ENCODE results near the gene PAX3.
"Not testable (repeated sequence)": the region's sequence is repeated elsewhere in the genome, so short reads cannot be mapped to it uniquely, and the experiment has no call there.

PAX3 gene

DNA sequence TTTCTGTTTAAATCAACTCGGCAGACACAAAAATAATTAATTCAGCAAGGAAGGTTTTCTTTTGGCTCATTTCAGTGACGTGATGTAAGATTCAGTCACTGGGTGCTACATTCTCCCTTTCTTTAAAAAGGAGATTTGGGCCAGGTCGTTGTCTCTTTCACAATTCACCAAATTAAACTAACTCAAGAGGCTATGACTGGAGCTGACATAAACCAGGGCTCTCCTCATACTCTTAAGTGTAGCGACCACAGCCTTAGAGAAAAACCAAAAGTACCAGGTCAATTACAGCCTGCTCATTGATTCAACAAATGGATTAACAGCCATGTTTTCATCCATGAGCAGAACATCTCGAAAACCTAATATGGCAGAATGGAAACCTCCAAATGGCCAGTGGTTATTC, 85.7 kb downstream of the PAX3 start:
- DNase-seq (ENCODE audit: low spot score) = no peak

DNA sequence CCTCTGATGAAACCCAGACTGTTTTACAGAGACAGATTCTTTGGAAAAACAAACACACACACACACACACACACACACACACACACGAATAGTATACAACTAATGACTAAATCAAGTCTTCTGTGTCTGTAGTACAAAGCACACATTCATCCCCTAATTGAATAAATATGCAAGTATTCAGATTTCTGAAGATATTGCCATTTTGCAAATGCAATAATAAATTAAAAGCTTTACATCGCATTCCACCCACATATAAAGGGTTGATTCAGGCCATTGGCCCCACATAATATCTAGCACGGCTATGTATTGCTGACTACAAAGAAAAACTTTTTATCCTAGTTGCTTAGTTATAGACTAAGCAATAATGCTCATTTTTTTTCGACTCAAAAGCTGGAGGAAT, 86.2 kb downstream of the PAX3 start:
- no peak for DNase-seq (ENCODE audit: low spot score)

DNA sequence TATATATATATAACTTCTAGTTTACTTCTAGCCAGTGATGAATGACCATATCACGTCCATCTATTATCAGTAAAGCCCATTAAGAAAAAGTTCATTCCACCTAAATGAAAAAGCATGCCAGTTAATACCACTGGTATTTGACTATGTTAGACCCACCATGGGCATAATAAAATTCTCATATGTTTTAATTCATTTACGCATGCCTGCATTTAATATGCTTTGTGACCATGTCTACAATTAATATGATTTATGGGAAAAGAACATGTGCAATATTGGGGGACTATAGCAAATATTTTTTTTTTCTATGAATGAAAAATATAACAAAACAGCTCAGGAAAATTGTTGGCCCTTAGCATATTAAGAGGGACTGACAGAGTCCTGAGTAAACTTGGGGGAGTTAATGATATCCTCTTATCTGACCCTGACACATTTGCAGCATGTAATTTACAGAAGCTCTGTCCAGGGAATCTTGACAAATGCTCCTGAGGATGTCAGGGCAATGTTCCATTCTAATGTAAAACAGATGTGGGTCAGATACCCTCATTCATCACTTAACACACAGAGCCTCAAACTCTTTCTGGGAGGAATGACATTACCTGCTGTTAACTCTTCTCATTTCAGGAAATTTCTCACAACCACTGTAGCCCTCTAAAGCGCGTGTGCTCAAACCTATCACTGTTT, 90.6 kb downstream of the PAX3 start:
- no peak for DNase-seq (ENCODE audit: low spot score)

DNA sequence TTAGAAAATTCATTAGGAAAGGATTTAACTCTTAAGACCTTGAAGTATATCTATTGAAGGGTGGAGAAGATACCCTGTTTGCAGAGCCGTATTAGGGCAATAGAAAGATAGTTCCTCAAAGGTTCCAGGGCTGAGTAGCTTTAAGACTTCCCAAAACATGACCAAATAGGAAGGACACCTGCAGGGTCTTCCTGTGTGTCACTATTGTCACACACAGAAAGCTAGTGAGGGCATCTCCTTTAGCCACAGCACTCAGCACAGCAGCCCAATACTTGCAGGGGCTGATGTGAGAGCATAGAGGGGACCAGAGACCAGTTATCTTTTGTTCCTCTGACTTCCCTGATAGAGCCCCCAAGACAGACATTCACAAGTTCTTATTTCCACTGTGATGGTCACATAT, 93.7 kb downstream of the PAX3 start:
- no peak for DNase-seq (ENCODE audit: low spot score)

DNA sequence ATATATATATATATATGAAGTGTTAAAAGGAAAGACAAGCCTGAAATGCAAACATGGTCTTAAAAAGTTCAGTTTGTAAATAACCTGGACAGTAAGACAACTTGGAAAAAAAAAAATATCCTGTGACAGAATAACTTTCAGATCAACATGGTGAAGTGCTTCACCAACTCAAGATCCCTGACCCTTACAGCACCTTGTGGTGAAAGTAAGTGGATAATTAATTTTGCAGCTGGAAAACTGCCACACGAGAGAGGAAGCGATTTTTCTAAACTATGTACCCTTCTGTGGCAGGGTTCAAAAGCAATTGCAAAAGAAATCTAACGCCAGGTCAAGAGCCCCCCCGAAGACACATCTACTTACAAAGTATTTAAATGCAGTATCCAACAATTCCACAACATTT, 95.8 kb downstream of the PAX3 start:
- DNase-seq (ENCODE audit: low spot score) = peak; percentile 54

DNA sequence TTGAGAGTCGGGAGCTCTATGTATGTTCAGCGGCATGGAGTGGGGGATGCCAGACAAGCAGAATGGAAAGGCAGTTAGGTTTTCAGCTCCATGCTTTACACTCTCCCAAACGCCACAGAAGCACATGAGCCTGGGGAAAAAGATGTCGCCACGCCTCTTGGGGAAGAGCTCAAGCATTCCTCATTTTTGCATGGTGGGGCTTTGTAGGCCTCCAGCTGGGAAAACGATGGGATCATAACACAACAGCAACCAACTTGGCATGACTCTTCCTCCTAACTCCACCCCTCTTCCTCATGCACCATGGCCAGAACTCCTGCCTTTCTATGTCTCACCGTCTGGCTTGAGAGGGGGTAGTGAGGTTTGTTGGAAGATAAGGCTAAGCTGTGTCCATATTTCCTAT, 102.6 kb downstream of the PAX3 start:
- no peak for DNase-seq (ENCODE audit: low spot score)

DNA sequence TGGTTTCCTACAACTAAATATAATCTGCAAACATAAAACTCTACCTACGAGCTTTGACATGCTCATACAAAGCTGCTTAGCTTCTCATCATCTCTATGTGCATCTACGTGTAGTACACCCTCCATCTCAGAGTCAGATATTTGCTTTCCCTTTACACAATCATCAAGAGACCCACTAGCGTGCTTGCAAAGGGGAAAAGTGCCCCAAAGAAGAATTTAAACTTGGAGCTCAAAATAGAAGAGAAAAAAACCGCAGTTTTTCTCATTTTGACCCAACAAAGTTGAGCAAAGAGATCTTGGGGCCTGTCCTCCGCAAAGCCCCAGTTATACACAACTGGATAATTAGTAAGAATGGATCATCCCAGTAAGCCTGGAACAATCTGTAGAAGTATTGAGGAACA, 104.1 kb downstream of the PAX3 start:
- no peak for DNase-seq (ENCODE audit: low spot score)

DNA sequence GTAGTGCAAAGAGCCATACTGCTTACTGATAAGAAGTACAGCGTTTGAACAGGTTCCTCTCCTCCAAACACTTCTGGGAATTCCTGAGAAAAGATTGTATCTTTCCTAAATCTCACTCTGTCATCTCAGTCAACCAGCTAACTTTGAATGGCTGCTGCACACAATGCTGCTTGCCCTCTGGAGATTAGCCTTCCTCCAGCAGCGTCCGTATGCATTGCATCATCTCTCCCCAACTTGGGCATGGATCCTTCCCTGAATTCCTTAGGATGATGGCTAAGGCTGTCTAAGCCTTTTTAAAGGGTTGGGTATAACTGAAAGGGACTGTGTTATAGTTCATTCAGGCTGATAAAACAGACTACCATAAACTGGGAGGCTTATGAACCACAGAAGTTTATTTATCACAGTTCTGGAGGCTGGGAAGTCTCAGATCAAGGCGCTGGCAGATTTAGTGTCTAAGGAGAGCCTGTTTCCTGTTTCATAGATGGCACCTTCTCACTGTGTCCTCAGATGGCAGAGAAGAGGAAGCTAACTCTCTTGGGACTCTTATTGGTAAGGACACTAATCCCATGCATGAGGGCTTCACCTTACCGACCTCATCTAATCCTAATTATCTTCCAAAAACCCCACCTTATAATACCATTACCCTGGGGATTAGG, 105.3 kb downstream of the PAX3 start:
- no peak for DNase-seq (ENCODE audit: low spot score)

DNA sequence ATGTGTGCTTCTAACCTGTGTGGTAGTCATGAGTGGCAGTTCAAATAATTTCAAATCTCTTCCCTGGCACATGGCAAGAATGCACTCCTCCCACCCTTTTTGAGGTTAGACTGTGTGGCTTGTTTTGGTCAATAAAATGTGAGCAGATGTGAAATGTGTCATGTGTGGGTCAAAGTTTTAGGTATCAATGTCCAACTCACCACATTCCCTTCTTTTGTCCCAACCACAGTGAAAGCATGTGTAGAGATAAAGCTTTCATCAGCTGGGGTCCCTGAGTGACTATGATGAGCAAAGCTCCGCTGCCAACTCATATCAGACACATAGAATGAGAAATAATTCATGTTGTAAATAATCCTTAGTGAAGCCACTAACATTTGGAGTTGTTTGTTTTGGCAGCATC, 118.2 kb downstream of the PAX3 start:
- no peak for DNase-seq (ENCODE audit: low spot score)

DNA sequence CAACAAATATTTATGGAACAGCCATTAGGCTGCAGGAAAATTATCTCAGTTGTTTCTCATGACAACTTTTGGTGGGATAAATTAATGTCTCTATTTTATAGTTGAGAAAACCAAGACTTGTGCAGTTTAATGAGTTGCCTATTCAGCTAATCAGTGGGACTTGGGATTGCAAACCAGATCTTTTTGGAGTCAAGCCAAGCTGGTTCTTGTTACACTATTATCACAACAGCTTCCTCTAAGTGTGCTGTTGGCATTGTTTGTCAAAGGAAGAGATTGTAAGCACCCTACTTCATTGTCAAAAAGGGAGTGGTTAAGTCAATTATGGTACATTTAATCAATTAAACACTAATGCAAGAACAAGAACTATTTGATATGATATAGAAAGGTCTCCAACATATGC, 119.2 kb downstream of the PAX3 start:
- no peak for DNase-seq (ENCODE audit: low spot score)

DNA sequence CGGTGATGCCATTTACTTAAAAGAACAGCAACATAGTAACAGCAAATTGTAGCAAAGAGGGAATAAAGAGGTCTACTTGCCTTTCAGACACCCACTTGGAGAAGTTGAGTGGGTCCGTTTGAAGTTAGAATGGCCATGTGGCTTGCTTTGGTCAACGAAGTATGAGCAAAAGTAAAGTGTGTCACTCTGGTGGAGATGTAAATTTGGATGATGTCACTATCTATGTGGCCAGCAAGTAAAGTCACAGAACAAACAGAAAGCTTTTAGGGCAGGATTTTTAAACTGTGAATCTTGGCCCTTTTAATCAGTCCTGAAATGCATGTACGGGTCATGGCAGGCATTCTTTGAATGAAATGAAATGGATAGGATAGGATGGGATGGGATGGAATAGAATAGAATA, 120.3 kb downstream of the PAX3 start:
- no peak for DNase-seq (ENCODE audit: low spot score)

DNA sequence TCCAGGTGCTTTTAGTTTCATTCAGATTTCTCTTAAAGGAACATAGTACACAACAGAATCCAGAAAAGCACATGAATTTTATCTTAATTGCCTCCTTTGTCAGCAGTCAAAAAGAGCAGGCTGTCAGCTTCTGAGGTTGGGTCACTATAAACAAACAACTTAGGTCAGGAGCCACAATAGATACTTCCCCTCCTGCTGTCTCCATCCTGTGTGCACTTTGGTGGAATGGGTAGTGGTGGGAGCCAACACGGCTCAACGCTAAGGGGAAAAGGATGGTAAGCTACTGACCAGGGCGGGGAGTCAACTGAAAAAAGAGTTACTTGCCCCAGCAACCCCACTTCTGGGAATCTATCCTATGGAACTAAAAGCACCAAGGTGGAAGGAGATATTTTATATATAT, 121.9 kb downstream of the PAX3 start:
- no peak for DNase-seq (ENCODE audit: low spot score)

DNA sequence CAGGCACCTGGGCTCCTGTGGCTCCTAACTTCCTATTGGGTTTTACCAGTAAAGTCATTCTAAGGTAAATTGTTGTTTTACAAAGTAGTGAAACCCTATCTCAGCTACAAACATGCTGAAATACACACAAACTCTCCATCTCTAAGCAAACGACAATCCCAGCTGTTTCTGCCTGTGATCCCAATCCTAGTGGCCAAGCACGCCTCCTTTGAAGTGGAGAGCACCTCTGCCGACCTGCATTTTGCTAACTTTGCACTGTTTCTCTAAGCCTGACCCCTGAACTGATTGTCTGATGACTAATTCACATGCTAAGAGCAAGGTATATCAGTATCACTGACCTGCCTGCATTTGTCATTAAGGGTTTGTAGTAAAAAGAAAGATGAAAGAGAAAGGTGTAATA, 124.3 kb downstream of the PAX3 start:
- no peak for DNase-seq (ENCODE audit: low spot score)

DNA sequence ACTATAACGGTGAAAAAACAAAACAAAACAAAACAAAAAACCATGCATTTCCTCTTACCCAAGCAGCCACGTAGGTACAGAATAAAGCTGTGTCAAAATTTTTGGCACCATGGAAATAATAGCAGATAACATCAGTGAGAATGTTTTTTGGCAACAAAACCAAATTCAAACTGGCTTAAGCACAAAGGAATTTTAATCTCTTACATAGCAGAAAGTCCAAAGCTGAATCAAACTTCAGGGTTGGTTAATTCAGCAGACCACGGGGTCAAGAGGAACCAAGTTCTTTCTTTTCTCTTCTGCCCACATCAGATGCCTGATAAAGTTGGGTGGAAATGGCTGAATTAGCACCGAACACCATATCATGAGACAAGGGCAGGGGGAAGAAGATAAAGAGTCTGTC, 129.5 kb downstream of the PAX3 start:
- peak; percentile 47 for DNase-seq (ENCODE audit: low spot score)

DNA sequence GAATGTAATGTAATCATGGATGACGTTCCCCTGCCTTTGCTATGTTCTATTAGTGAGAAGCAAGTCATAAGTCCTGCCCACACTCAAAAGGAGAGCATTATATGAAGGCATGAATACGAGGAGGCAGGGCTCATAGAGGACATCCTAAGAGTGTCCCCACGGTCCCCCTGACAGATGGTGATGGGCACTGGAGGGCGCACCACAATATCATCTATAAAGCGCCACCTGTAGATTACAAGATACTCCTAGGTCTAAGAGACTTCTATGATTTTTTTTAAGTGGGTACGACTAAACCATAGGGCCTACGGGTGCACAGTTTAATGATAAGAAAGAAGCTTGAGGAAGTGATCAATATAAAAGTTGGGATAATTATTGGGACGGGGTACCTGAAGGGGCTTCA, 131.0 kb downstream of the PAX3 start:
- DNase-seq (ENCODE audit: low spot score) = no peak

DNA sequence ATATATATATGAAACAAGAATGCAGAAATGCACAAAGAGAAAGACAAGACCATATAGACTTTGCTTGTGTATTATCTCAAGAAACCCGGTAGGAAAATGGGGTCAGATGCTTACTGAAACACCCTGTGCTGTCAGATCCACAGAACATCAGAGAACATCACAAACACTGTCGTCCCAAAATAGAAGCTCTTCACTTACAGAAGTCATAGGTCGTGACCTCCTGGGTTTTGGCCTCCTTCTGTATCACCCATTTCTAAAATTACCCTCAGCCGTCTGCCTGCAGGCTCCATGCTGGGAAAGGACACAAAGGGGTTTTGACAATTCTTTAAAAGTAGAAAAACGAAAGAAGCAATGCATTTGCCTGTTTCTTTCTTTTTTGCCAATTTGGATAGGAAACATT, 137.9 kb downstream of the PAX3 start:
- DNase-seq (ENCODE audit: low spot score) = no peak

DNA sequence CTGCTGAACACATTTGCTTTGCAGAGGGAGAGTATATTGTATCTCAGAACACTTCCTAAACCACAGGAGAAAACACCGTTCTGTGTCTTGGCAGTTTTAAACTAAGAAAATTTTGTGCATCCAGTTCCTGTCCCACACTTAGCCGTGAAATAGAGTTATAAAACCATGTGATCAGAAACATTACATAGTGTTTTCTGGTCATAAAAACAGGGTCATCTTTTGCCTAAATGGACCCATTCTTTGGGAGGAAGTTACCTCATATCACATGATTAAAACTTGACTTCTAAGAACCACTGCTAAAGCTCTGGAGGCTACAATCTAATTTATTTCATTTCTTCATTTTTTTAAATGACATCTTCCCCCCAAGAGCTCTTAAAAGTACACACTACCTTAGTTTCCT, 138.7 kb downstream of the PAX3 start:
- no peak for DNase-seq (ENCODE audit: low spot score)

DNA sequence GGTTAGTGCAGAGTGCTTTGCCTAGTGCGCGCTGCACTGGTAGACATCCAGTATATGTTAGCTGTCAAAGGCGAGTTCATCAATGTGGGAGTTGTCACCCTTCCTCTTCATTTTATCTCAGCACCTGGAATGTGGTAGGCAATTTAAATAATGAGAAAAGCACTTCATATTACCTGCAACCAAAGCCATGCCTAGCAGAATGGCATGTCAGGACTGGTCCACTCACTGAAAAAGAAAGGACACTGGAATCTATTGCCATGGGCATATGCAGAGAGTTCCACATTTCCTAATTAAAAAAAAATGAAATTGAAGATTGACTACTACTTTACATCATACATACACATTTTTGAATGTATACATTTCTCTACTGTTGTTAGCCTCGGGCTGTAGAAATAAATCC, 139.6 kb downstream of the PAX3 start:
- DNase-seq (ENCODE audit: low spot score) = no peak

DNA sequence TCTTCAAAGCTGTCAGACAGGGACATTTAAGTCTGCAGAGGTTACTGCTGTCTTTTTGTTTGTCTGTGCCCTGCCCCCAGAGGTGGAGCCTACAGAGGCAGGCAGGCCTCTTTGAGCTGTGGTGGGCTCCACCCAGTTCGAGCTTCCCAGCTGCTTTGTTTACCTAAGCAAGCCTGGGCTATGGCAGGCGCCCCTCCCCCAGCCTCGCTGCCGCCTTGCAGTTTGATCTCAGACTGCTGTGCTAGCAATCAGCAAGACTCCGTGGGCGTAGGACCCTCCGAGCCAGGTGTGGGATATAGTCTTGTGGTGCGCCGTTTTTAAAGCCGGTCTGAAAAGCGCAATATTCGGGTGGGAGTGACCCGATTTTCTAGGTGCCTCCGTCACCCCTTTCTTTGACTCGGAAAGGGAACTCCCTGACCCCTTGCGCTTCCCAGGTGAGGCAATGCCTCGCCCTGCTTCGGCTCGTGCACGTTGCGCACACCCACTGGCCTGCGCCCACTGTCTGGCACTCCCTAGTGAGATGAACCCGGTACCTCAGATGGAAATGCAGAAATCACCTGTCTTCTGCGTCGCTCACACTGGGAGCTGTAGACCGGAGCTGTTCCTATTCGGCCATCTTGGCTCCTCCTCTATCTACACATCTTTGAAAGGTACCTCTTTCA, 143.7 kb downstream of the PAX3 start:
- not testable (repeated sequence) for DNase-seq (ENCODE audit: low spot score)

Data from kidney tubule cell (primary cell).